GM12878 (cell line): ENCODE data around the gene AFG1L.

Experiments
- EP300 ChIP-seq, 2 experiments: fragments of 150-350 bp in 1 of 2; IDR thresholded peaks; 2 replicates each; pipeline ENCODE4 v1.6.1; 2011 to 2012; ENCODE audit warnings: low read depth in 2 of 2, low read length in 2 of 2, borderline replicate concordance in 1 of 2, improper control_type of control experiment in 1 of 2, inconsistent platforms in 1 of 2; ENCODE audit not compliant: control insufficient read depth in 1 of 2
- EZH2 ChIP-seq: IDR thresholded peaks from 2 replicates; pipeline ENCODE4 v1.6.1; 2012; ENCODE audit warnings: low read depth, mild to moderate bottlenecking, control low read depth, inconsistent platforms, low read length, borderline replicate concordance; ENCODE audit not compliant: control insufficient read depth
- FOXM1 ChIP-seq: IDR thresholded peaks from 2 replicates; pipeline ENCODE4 v1.6.1; 2012; ENCODE audit warnings: low read depth, mild to moderate bottlenecking, inconsistent platforms, low read length, moderate library complexity
- HCFC1 ChIP-seq: fragments of 150-350 bp; IDR thresholded peaks from 2 replicates; pipeline ENCODE4 v1.6.1; 2014; ENCODE audit warnings: low read length
- SMC3 ChIP-seq: IDR thresholded peaks from 2 replicates; pipeline ENCODE4 v1.6.1; 2011; ENCODE audit warnings: low read length, improper control_type of control experiment, borderline replicate concordance
- TF ChIP-seq, protein P1 (sequence below), 3 experiments: IDR thresholded peaks in 2 of 3; conservative IDR thresholded peaks in 1 of 3; 2 replicates each; pipeline ENCODE4 v1.5.1; 2011; ENCODE audit warnings: low read depth in 3 of 3, low read length in 3 of 3, mild to moderate bottlenecking in 3 of 3, control low read depth in 2 of 3, moderate library complexity in 2 of 3, inconsistent platforms in 1 of 3, mixed read lengths in 1 of 3; ENCODE audit not compliant: control insufficient read depth in 2 of 3, insufficient read depth in 1 of 3; ENCODE audit errors: extremely low read depth in 1 of 3
- TF ChIP-seq, protein P2 (sequence below): IDR thresholded peaks from 2 replicates; pipeline ENCODE4 v1.6.1; 2011; ENCODE audit warnings: borderline replicate concordance, low read depth, mild to moderate bottlenecking, moderate library complexity, low read length; ENCODE audit not compliant: insufficient read depth, poor library complexity, severe bottlenecking
- TF ChIP-seq, protein P3 (sequence below): IDR thresholded peaks from 2 replicates; pipeline ENCODE4 v1.6.1; 2011; ENCODE audit warnings: low read depth, mild to moderate bottlenecking, low read length, moderate library complexity, borderline replicate concordance; ENCODE audit errors: extremely low read depth

- TF ChIP-seq, protein P1, sequence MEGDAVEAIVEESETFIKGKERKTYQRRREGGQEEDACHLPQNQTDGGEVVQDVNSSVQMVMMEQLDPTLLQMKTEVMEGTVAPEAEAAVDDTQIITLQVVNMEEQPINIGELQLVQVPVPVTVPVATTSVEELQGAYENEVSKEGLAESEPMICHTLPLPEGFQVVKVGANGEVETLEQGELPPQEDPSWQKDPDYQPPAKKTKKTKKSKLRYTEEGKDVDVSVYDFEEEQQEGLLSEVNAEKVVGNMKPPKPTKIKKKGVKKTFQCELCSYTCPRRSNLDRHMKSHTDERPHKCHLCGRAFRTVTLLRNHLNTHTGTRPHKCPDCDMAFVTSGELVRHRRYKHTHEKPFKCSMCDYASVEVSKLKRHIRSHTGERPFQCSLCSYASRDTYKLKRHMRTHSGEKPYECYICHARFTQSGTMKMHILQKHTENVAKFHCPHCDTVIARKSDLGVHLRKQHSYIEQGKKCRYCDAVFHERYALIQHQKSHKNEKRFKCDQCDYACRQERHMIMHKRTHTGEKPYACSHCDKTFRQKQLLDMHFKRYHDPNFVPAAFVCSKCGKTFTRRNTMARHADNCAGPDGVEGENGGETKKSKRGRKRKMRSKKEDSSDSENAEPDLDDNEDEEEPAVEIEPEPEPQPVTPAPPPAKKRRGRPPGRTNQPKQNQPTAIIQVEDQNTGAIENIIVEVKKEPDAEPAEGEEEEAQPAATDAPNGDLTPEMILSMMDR (IDR thresholded peaks at IDR 0.05 in 2 of 3, conservative IDR thresholded peaks at IDR 0.05 in 1 of 3; ENCODE audit: control insufficient read depth in 2 of 3, extremely low read depth in 1 of 3, insufficient read depth in 1 of 3, low read depth in 3 of 3, low read length in 3 of 3): no peak
- TF ChIP-seq SMC3: no peak
- no peak for TF ChIP-seq FOXM1
- TF ChIP-seq HCFC1: no peak
- TF ChIP-seq EZH2: no peak
- TF ChIP-seq, protein P2, sequence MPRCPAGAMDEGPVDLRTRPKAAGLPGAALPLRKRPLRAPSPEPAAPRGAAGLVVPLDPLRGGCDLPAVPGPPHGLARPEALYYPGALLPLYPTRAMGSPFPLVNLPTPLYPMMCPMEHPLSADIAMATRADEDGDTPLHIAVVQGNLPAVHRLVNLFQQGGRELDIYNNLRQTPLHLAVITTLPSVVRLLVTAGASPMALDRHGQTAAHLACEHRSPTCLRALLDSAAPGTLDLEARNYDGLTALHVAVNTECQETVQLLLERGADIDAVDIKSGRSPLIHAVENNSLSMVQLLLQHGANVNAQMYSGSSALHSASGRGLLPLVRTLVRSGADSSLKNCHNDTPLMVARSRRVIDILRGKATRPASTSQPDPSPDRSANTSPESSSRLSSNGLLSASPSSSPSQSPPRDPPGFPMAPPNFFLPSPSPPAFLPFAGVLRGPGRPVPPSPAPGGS: no peak
- no peak for TF ChIP-seq EP300 (IDR thresholded peaks at IDR 0.05; ENCODE audit: borderline replicate concordance in 1 of 2, control insufficient read depth in 1 of 2, low read depth in 2 of 2, low read length in 2 of 2)
- TF ChIP-seq, protein P3, sequence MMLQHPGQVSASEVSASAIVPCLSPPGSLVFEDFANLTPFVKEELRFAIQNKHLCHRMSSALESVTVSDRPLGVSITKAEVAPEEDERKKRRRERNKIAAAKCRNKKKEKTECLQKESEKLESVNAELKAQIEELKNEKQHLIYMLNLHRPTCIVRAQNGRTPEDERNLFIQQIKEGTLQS: no peak
Observed at GRCh38 chr6:108476847-108477430, 182.1 kb downstream of the AFG1L start.
